SKM-1 (cell line): ENCODE results near the gene TMEM132C.

Experiments
- DNase-seq: peaks from one replicate; lab custom pipeline; 2025; ENCODE audit not compliant: unreplicated experiment; lab: John Stamatoyannopoulos, UW

Gene TMEM132C

GRCh38 chr12:128402486-128403243 is 135.7 kb downstream of the TMEM132C start:
- DNase-seq, result no peak

GRCh38 chr12:128408669-128409068 is 141.7 kb downstream of the TMEM132C start:
- DNase-seq, result no peak

- no peak for DNase-seq
Observed at GRCh38 chr12:128415036-128415560, 148.1 kb downstream of the TMEM132C start.

GRCh38 chr12:128418944-128419343 is 152.0 kb downstream of the TMEM132C start:
- no peak for DNase-seq

- DNase-seq, result no peak
Observed at GRCh38 chr12:128420163-128420562, 153.2 kb downstream of the TMEM132C start.

GRCh38 chr12:128421375-128421774 is 154.4 kb downstream of the TMEM132C start:
- DNase-seq, result no peak

GRCh38 chr12:128423205-128423604 is 156.2 kb downstream of the TMEM132C start:
- no peak for DNase-seq

GRCh38 chr12:128424931-128425431 is 158.0 kb downstream of the TMEM132C start:
- DNase-seq, result no peak

- no peak for DNase-seq
Observed at GRCh38 chr12:128425666-128426331, 158.8 kb downstream of the TMEM132C start.

GRCh38 chr12:128426511-128426910 is 159.5 kb downstream of the TMEM132C start:
- no peak for DNase-seq

- no peak for DNase-seq
Observed at GRCh38 chr12:128439796-128440195, 172.8 kb downstream of the TMEM132C start.

- no peak for DNase-seq
Observed at GRCh38 chr12:128442096-128442495, 175.1 kb downstream of the TMEM132C start.

GRCh38 chr12:128444598-128444997 is 177.6 kb downstream of the TMEM132C start:
- DNase-seq, result no peak

GRCh38 chr12:128445415-128446127 is 178.6 kb downstream of the TMEM132C start:
- no peak for DNase-seq

GRCh38 chr12:128449146-128449894 is 182.3 kb downstream of the TMEM132C start:
- DNase-seq, result no peak

GRCh38 chr12:128450810-128451209 is 183.8 kb downstream of the TMEM132C start:
- no peak for DNase-seq

- no peak for DNase-seq
Observed at GRCh38 chr12:128455851-128456250, 188.9 kb downstream of the TMEM132C start.

- DNase-seq, result no peak
Observed at GRCh38 chr12:128456922-128457321, 190.0 kb downstream of the TMEM132C start.

- no peak for DNase-seq
Observed at GRCh38 chr12:128458301-128458974, 191.5 kb downstream of the TMEM132C start.

- DNase-seq, result no peak
Observed at GRCh38 chr12:128459067-128459466, 192.1 kb downstream of the TMEM132C start.
